Hepatocyte (in vitro differentiated cells): Measurements from ENCODE around the gene BIRC7.
"Not testable (repeated sequence)": the region's sequence is repeated elsewhere in the genome, so short reads cannot be mapped to it uniquely, and the experiment has no call there.

Experiments used
- CTCF ChIP-seq: fragments of 200-600 bp; sonication (generic); IDR thresholded peaks from 2 replicates; pipeline ENCODE4 v1.5.1; 2016; ENCODE audit warnings: antibody characterized with exemption, mild to moderate bottlenecking; ENCODE audit not compliant: poor library complexity
- EZH2 ChIP-seq: fragments of 200-600 bp; sonication (generic); IDR thresholded peaks from 2 replicates; pipeline ENCODE4 v1.6.1; 2016; ENCODE audit warnings: antibody characterized with exemption, mild to moderate bottlenecking, borderline replicate concordance
- EZH2phosphoT487 ChIP-seq: fragments of 200-600 bp; sonication (generic); IDR thresholded peaks from one replicate; pipeline ENCODE4 v1.6.1; 2018; ENCODE audit warnings: antibody characterized with exemption, mild to moderate bottlenecking, low read depth, moderate library complexity; ENCODE audit not compliant: unreplicated experiment, severe bottlenecking

GRCh38 chr20:63221400-63222053 is 14.2 kb upstream of the BIRC7 start:
- TF ChIP-seq CTCF, EZH2, EZH2phosphoT487: not testable (repeated sequence)
